Body of pancreas (tissue), 4 donors: Measurements from ENCODE around the gene ETV3. TPM values are rescaled to one million over a fixed set of nuclear protein-coding genes. Genes with fewer than 3 reads are reported as not detected.

Experiments
- ATAC-seq: fragments of 150-250 bp; one replicate; pipeline ENCODE4 v1.9.1; 2016
- DNase-seq, 4 donors: peaks; one replicate each; pipeline ENCODE4 v3.0.0-alpha.2; 2019
- H3K27ac ChIP-seq, 4 donors: fragments of 200-600 bp; sonication (generic); 1 replicate in 3 of 4; 2 replicates in 1 of 4; pipeline versions ENCODE4 v1.5.1 to v1.6.1; 2016 to 2019; ENCODE audit warnings: mild to moderate bottlenecking in 1 of 4, mixed read lengths in 1 of 4, moderate library complexity in 1 of 4
- H3K27me3 ChIP-seq, 2 donors: fragments of 200-600 bp; sonication (generic); one replicate each; pipeline ENCODE4 v1.6.0; 2016; ENCODE audit warnings: mild to moderate bottlenecking in 1 of 2
- H3K36me3 ChIP-seq, 2 donors: fragments of 200-600 bp; sonication (generic); replicated peaks in 1 of 2; 2 replicates each; pipeline ENCODE4 v1.5.1; 2016; ENCODE audit warnings: low read depth in 2 of 2; ENCODE audit not compliant: insufficient read depth in 1 of 2
- H3K4me1 ChIP-seq: fragments of 200-600 bp; sonication (generic); one replicate; pipeline ENCODE4 v1.6.0; 2016
- H3K4me3 ChIP-seq, 2 donors: fragments of 200-600 bp; sonication (generic); 1 replicate in 1 of 2; 2 replicates in 1 of 2; pipeline ENCODE4 v1.5.1; 2016 to 2019
- H3K9me3 ChIP-seq, 3 donors: fragments of 200-600 bp; sonication (generic); 1 replicate in 2 of 3; 2 replicates in 1 of 3; pipeline ENCODE4 v1.5.1; 2016
- CTCF ChIP-seq, 7 experiments: fragments of 450-650 bp in 4 of 7; fragments of 200-600 bp in 3 of 7; sonication (generic) in 3 of 7; IDR thresholded peaks; one replicate each; pipeline ENCODE4 v1.5.1; 2016 to 2019; ENCODE audit warnings: antibody characterized with exemption in 7 of 7
- POLR2A ChIP-seq, 3 donors: fragments of 450-650 bp; IDR thresholded peaks; one replicate each; pipeline ENCODE4 v1.6.1; 2016; ENCODE audit warnings: antibody characterized with exemption in 3 of 3, mild to moderate bottlenecking in 2 of 3
- WGBS, 2 donors: methylation state at CpG; one replicate each; pipeline ENCODE4 v1.1.5; 2017; 5-methylcytosine and 5-hydroxymethylcytosine counted together
- intact Hi-C: fragments of 100-400 bp; cut with DNase I; formaldehyde crosslinking; loops from one replicate; pipeline ENCODE4 v1.15.1; 2023
- total RNA-seq, 2 donors: library from RNA; depleted of rRNA; stranded (reverse); fragments of >200 nt; gene quantifications; one replicate each; pipeline ENCODE4 v1.1.0, GENCODE V29; 2016

Gene ETV3
- total RNA-seq, 2 donors from 2014 or later: 5.6 to 11.4 TPM

GRCh38 chr1:157080714-157081113 lies 57.5 kb downstream of the ETV3 start:
- Histone ChIP-seq H3K4me3 (no peak overlapping the region), H3K27me3 (no peaks in the 10 kb centered on the region), H3K36me3 (no peaks in the 10 kb centered on the region), H3K27ac (no peak overlapping the region), H3K9me3 (no peaks in the 10 kb centered on the region), H3K4me1 (no peaks in the 10 kb centered on the region)
- 74 to 88% methylated on average over 7 to 10 of the region's 10 CpGs for WGBS, 2 donors
- ATAC-seq (no peak), DNase-seq (no peak)
- TF ChIP-seq CTCF (IDR thresholded peaks at IDR 0.05): no peak
- TF ChIP-seq POLR2A (IDR thresholded peaks at IDR 0.05): no peak
- intact Hi-C loops: no loop called here

- intact Hi-C loops: no loop called here
- Histone ChIP-seq H3K36me3 (no peaks in the 10 kb centered on the region), H3K4me3 (no peak overlapping the region), H3K27me3 (no peaks in the 10 kb centered on the region), H3K9me3 (no peaks in the 10 kb centered on the region), H3K4me1 (peaks cover 7% of the 10 kb centered on the region), H3K27ac (no peak overlapping the region)
- TF ChIP-seq CTCF (IDR thresholded peaks at IDR 0.05): no peak
- TF ChIP-seq POLR2A (IDR thresholded peaks at IDR 0.05): no peak
- 94 to 96% methylated on average over 1 of the region's 1 CpG for WGBS, 2 donors
- DNase-seq (no peak), ATAC-seq (no peak)
Observed at GRCh38 chr1:157077394-157077793, 60.8 kb downstream of the ETV3 start.

DNA sequence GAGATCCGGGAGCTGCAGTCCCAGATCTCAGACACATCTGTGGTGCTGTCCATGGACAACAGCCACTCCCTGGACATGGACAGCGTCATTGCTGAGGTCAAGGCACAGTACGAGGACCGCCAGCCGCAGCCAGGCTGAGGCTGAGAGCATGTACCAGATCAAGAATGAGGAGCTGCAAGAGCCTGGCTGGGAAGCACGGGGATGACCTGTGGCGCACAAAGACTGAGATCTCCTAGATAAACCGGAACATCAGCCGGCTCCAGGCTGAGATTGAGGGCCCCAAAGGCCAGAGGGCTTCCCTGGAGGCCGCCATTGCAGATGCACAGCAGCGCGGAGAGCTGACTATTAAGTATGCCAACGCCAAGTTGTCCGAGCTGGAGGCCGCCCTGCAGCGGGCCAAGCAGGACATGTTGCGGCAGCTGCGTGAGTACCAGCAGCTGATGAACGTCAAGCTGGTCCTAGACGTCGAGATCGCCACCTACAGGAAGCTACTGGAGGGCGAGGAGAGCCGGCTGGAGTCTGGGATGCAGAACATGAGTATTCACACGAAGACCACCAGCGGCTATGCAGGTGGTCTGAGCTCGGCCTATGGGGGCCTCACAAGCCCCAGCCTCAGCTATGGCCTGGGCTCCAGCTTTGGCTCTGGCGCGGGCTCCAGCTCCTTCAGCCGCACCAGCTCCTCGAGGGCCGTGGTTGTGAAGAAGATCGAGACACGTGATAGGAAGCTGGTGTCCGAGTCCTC lies 64.1 kb downstream of the ETV3 start:
- TF ChIP-seq POLR2A (IDR thresholded peaks at IDR 0.05) (no peak), CTCF (IDR thresholded peaks at IDR 0.05) (peak; percentile 45 to 71 (median 61))
- intact Hi-C loops: no loop called here
- no peak overlapping the region for H3K4me3 ChIP-seq

More for the DNA sequence above, 64.1 kb downstream of the ETV3 start:
- H3K27ac ChIP-seq: no peak overlapping the region
- peak; percentile 64 for ATAC-seq
- 24 to 38% methylated on average over 16 to 35 of the region's 35 CpGs for WGBS, 2 donors
- H3K36me3 ChIP-seq: no peaks in the 10 kb centered on the region
- H3K4me1 ChIP-seq: peaks cover 7% of the 10 kb centered on the region
- peak; percentile 75 to 82 (median 78) for DNase-seq
- H3K27me3 ChIP-seq: no peaks in the 10 kb centered on the region
- H3K9me3 ChIP-seq: no peaks in the 10 kb centered on the region

Other genes starting within 250 kb of the ETV3 start
- 1 to 10 TPM; 5.2 to 7.6 TPM for gene PEAR1, start 244.7 kb downstream of the ETV3 start, total RNA-seq
- gene LRRC71, start 217.8 kb downstream of the ETV3 start, total RNA-seq: not detected
- 10 to 100 TPM; 17.9 to 29.7 TPM for gene ARHGEF11, start 92.7 kb downstream of the ETV3 start, total RNA-seq
- not detected for gene ETV3L, start 38.6 kb downstream of the ETV3 start, total RNA-seq